ENCODE results near the gene CBX4. TPM values are rescaled to one million over a fixed set of nuclear protein-coding genes. Genes with fewer than 3 reads are reported as not detected.

CBX4 gene
- total and polyA plus RNA-seq, 2 experiments from 2014 or later, result 1.4 to 4.6 TPM

- TF ChIP-seq ZNF462 (CRISPR knock-in tag; IDR thresholded peaks at IDR 0.05) (no peak), ETS1 (IDR thresholded peaks at IDR 0.05) (no peak), EZH2phosphoT487 (IDR thresholded peaks at IDR 0.05; ENCODE audit: unreplicated experiment) (no peak)
Observed at GRCh38 chr17:79887451-79887991, 48.3 kb upstream of the CBX4 start (continued).

- Histone ChIP-seq H3K79me2 (replicated peaks; ENCODE audit: insufficient read depth) (no peaks in the 10 kb centered on the region), H3K27ac (ENCODE audit: low read depth) (no peak overlapping the region), H3K4me1 (ENCODE audit: insufficient read depth) (no peaks in the 10 kb centered on the region), H3K36me3 (ENCODE audit: insufficient read depth) (no peaks in the 10 kb centered on the region), H2AFZ (no peak overlapping the region), H3K4me2 (no peak overlapping the region), H3K9me2 (ENCODE audit: insufficient read depth) (no peaks in the 10 kb centered on the region), H4K20me1 (replicated peaks; ENCODE audit: insufficient read depth) (no peaks in the 10 kb centered on the region), H3K27me3 (ENCODE audit: insufficient read depth) (no peaks in the 10 kb centered on the region), H3K4me3 (no peak overlapping the region), H3F3A (replicated peaks; ENCODE audit: low read depth) (no peaks in the 10 kb centered on the region)
- Mint-ChIP-seq H3K27me3 (ENCODE audit: insufficient read depth, low read depth, poor library complexity) (peaks cover 2% of the 10 kb centered on the region), H3K4me3 (no peak overlapping the region), H3K9me3 (no peaks in the 10 kb centered on the region), H3K27ac (no peak overlapping the region), H3K4me1 (no peaks in the 10 kb centered on the region), H3K36me3 (ENCODE audit: low read depth) (no peaks in the 10 kb centered on the region)
- DNase-seq (ENCODE audit: low spot score) (no peak), ATAC-seq (peak; percentile 45; the same call in 2 of the 3 replicates)
- no peak for TF ChIP-seq ZNF462 (CRISPR knock-in tag; IDR thresholded peaks at IDR 0.05)
- TF ChIP-seq CTCF (conservative IDR thresholded peaks at IDR 0.05; ENCODE audit: low read depth in 2 of 2), result peak; percentile 13 to 48; a peak in 2 of 4 replicates
Observed at GRCh38 chr17:79883202-79883601, 44.0 kb upstream of the CBX4 start.

All from GM23338 (cell line).